Measurements from ENCODE around the gene NSUN3. TPM values are rescaled to one million over a fixed set of nuclear protein-coding genes. Genes with fewer than 3 reads are reported as not detected.
"Not testable (repeated sequence)": the region's sequence is repeated elsewhere in the genome, so short reads cannot be mapped to it uniquely, and the experiment has no call there.

Gene NSUN3
- total RNA-seq, 2 donors from 2014 or later, result 17.2 to 18.8 TPM

- peaks cover 12% of the 10 kb centered on the region for H3K4me1 ChIP-seq
- H3K9me3 ChIP-seq, result no peaks in the 10 kb centered on the region
- no peak overlapping the region for H3K9ac ChIP-seq (ENCODE audit: low read depth in 2 of 2, low read length in 2 of 2)
- H3K4me3 ChIP-seq, result no peak overlapping the region
- intact Hi-C loops (cut with DNase I), result loop anchor here (5.0 to 10.0 kb wide), 2 partner anchors 67 to 165 kb away; no protein-coding TSS in a partner anchor
- TF ChIP-seq, protein P1, sequence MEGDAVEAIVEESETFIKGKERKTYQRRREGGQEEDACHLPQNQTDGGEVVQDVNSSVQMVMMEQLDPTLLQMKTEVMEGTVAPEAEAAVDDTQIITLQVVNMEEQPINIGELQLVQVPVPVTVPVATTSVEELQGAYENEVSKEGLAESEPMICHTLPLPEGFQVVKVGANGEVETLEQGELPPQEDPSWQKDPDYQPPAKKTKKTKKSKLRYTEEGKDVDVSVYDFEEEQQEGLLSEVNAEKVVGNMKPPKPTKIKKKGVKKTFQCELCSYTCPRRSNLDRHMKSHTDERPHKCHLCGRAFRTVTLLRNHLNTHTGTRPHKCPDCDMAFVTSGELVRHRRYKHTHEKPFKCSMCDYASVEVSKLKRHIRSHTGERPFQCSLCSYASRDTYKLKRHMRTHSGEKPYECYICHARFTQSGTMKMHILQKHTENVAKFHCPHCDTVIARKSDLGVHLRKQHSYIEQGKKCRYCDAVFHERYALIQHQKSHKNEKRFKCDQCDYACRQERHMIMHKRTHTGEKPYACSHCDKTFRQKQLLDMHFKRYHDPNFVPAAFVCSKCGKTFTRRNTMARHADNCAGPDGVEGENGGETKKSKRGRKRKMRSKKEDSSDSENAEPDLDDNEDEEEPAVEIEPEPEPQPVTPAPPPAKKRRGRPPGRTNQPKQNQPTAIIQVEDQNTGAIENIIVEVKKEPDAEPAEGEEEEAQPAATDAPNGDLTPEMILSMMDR (IDR thresholded peaks at IDR 0.05), result peak; percentile 59
- H3K27me3 ChIP-seq, result no peaks in the 10 kb centered on the region
- no peaks in the 10 kb centered on the region for H3K36me3 ChIP-seq
- no peak for DNase-seq
- no peak overlapping the region for H3K27ac ChIP-seq
Measured at GRCh38 chr3:94069194-94069813, 6.4 kb downstream of the NSUN3 start.

DNA sequence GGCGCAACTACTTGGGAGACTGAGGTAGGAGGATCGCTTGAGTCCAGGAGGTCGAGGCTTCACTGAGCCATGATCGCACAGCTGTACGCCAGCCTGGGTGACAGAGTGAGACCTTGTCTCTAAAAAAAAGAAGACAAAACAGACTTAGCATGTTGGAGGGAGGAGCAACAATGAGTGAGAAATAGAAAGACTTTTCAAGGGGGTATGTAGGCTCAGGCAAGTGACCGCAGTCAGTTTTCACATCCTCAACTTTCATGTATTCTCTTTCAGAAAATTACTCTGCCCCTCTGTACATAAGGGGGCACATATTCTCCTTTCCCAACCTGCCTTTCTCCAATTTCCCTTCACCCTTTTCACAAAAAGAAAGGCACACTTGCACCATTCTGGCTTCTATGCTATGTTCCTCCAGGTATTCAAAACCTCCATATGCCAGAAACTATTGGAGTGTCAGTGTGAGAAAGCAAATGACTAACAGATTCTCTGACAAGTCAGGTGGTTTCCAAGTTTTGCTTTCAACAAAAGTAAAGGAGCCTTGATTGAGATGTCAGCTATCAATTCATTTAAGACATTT lies 7.6 kb downstream of the NSUN3 start:
- no peak for DNase-seq
- Histone ChIP-seq H3K27ac (no peak overlapping the region), H3K27me3 (no peaks in the 10 kb centered on the region), H3K4me1 (peaks cover 4% of the 10 kb centered on the region), H3K9ac (ENCODE audit: low read depth in 2 of 2, low read length in 2 of 2) (no peak overlapping the region), H3K4me3 (no peak overlapping the region), H3K36me3 (no peaks in the 10 kb centered on the region), H3K9me3 (no peaks in the 10 kb centered on the region)
- TF ChIP-seq, protein P1 (IDR thresholded peaks at IDR 0.05), result no peak
- intact Hi-C loops (cut with DNase I), result no loop called here

GRCh38 chr3:94071713-94072284 lies 8.9 kb downstream of the NSUN3 start:
- no peaks in the 10 kb centered on the region for H3K36me3 ChIP-seq
- no peak overlapping the region for H3K27ac ChIP-seq
- H3K27me3 ChIP-seq, result no peaks in the 10 kb centered on the region
- no peaks in the 10 kb centered on the region for H3K4me1 ChIP-seq
- intact Hi-C loops (cut with DNase I), result no loop called here
- no peak overlapping the region for H3K9ac ChIP-seq (ENCODE audit: low read depth in 2 of 2, low read length in 2 of 2)
- no peak overlapping the region for H3K4me3 ChIP-seq
- TF ChIP-seq, protein P1 (IDR thresholded peaks at IDR 0.05), result no peak
- no peak for DNase-seq
- no peaks in the 10 kb centered on the region for H3K9me3 ChIP-seq

DNA sequence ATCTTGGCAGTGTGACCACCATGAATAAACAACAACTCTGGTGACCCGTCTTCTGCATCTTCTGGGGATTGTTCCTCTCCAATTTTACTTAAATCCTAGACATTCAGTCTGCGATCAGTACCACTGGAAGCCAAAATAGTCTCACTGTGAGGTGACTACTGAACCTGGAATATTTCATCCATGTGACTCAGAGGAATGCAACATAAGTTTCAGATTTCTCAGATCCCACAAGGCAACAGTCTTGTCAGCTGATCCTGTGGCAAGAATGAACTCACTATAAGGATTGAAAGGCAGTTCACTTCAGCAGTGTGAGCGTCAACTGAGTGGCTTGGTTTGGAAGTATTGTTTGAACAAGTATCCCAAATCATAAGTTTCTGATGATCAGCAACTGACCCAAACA lies 13.2 kb downstream of the NSUN3 start:
- H3K36me3 ChIP-seq, result no peaks in the 10 kb centered on the region
- no peaks in the 10 kb centered on the region for H3K4me1 ChIP-seq
- TF ChIP-seq, protein P1 (IDR thresholded peaks at IDR 0.05), result no peak
- DNase-seq, result no peak
- intact Hi-C loops (cut with DNase I), result no loop called here
- no peak overlapping the region for H3K9ac ChIP-seq (ENCODE audit: low read depth in 2 of 2, low read length in 2 of 2)
- H3K9me3 ChIP-seq, result no peaks in the 10 kb centered on the region
- no peak overlapping the region for H3K4me3 ChIP-seq
- no peak overlapping the region for H3K27ac ChIP-seq
- no peaks in the 10 kb centered on the region for H3K27me3 ChIP-seq

DNA sequence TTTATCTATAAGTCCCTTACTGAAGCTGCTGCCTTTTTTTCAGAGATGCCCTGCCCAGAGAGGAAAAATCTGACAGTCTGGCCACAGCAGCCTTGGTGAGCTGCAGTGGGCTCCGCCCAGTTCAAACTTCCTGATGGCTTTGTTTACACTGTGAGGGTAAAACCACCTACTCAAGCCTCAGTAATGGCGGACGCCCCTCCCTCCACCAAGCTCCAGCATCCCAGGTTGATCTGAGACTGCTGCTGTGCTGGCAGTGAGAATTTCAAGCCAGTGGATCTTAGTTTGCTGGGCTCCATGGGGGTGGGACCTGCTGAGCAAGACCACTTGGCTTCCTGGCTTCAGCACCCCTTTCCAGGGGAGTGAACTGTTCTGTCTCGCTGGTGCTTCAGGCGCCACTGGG lies 17.7 kb downstream of the NSUN3 start:
- H3K9ac ChIP-seq (ENCODE audit: low read depth in 2 of 2, low read length in 2 of 2); H3K27ac ChIP-seq; H3K4me3 ChIP-seq; intact Hi-C loops (cut with DNase I); H3K9me3 ChIP-seq; H3K4me1 ChIP-seq; H3K36me3 ChIP-seq; H3K27me3 ChIP-seq: not testable (repeated sequence)
- DNase-seq, result peak; percentile 63

DNA sequence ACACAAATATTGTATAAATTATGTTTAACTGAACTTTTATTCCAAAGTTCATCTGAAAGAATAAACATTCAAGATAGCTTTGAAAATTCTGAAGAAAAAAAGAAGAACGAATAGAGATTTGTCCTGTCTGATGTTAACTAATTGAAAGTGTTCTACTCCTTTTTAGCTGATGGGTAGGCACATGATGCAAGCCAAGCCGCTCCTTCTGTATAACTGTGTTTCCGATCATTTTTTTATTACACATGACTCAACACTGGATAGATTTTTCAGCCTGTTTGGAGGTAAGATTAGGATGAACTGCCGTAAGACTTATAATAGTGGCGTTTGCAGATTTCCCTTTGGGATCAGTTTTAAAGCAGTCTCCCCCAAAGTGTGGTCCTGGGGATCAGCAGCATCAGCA lies 19.0 kb downstream of the NSUN3 start:
- no peak overlapping the region for H3K4me3 ChIP-seq

More for the DNA sequence above, 19.0 kb downstream of the NSUN3 start:
- intact Hi-C loops (cut with DNase I), result no loop called here
- Histone ChIP-seq H3K9ac (ENCODE audit: low read depth in 2 of 2, low read length in 2 of 2) (no peak overlapping the region), H3K9me3 (no peaks in the 10 kb centered on the region), H3K36me3 (peaks cover 4% of the 10 kb centered on the region), H3K4me1 (no peaks in the 10 kb centered on the region), H3K27ac (no peak overlapping the region), H3K27me3 (no peaks in the 10 kb centered on the region)
- TF ChIP-seq, protein P1 (IDR thresholded peaks at IDR 0.05), result no peak
- no peak for DNase-seq

All from colonic mucosa (tissue), 4 donors.